A204.1 (cell line): ENCODE measurements around the gene TRERF1.

Experiments used
- FAIRE-seq: peaks from 2 replicates; lab custom pipeline; 2012; peaks lifted over from hg19 to GRCh38; lab: Jason Lieb, UNC

Gene TRERF1

DNA sequence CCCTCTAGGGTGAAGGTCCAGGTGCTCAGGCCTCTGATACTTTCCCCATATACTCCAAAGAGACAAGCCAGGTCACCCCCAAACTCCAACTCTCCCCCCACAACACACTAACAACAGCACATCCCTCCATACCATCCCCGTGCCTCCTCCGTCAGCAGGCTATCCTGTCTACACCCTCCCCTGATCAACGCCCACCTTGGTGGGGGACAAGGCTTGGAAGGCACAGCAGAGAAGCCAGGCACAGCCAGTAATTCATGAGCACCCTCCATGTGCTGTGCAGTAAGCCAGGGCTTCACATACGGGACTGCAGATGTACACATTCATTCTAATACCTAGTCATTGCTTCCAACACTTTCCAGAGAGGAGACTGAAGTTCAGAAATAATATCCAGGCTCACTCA is 57.6 kb downstream of the TRERF1 start:
- no peak for FAIRE-seq

DNA sequence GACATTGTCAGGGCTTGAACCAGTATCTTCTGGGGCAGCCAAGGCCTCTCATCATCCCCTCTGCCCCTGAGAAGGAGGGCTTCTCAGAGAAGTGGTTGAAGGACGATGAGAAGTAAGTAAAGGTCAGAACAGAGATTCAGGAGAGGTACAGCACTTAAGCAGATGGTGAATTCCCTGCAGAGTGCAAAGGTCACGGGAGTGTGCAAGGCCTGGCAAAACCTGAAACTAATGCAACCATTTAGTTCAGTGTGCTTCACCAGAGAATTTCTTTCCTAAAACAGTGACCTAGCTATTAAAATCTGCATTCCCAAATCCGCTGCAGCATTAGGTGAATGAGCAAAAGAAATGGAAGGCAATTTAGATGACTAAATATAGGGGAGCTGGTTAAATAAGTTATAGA is 58.4 kb downstream of the TRERF1 start:
- no peak for FAIRE-seq

DNA sequence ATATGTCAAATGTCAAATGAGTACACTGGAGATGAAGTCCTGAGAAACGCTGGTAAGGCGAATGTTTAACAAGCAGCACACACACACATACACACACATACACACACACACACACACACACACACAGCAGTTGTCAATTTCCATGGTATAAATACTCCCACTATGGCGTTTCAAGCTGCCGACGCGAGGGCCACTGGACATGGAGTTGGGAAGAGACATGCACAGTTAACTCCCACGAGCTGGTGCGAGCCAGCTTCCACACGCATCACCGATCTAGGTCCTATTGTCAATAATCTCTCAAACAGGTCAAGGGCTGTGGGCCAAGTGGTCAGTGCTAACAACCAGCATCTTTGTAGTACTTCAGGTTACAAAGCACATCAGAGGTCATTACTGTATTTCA is 58.9 kb downstream of the TRERF1 start:
- FAIRE-seq = no peak

GRCh38 chr6:42391441-42391840 is 60.3 kb downstream of the TRERF1 start:
- no peak for FAIRE-seq

GRCh38 chr6:42390228-42390934 is 61.3 kb downstream of the TRERF1 start:
- no peak for FAIRE-seq

DNA sequence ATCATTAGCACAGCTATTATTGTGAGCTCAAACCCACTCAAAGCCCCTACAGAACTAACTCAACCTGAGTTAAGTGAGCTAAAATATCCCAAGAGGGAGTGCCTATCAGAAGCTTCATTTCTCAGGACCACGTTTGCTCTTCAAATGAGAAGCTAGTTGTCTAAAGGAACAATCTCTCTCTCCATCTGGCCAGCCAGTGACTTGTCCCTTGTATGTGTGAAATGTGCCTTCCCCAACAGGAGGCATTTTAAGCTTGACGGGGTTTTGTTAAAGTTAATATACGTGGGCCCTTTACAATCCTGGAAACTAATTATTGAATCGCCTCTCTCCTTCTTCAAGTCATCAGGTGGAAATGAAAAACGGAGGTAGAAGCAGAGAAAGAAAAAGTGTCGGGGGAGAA is 62.0 kb downstream of the TRERF1 start:
- no peak for FAIRE-seq

- no peak for FAIRE-seq
Observed at GRCh38 chr6:42388046-42388445, 63.7 kb downstream of the TRERF1 start.

GRCh38 chr6:42387336-42387735 is 64.4 kb downstream of the TRERF1 start:
- no peak for FAIRE-seq

DNA sequence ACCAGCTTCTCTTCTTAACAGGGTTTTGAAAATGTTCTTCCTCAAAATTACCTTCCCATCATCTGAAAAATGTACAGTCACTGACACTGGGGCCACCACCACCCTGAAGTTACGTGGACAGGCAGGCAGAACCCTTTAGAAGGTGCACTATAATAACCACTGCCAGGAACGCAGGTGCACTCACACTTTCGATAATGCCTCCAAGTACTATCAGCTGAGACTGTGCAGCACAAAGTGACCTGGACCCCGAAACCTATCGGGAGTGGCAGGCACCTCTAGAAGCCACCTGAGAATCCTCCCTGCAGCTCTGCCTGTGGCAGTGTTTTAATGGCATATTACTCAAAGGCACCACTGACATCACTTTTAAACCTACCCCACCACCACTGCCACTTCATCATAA is 66.4 kb downstream of the TRERF1 start:
- FAIRE-seq = no peak

DNA sequence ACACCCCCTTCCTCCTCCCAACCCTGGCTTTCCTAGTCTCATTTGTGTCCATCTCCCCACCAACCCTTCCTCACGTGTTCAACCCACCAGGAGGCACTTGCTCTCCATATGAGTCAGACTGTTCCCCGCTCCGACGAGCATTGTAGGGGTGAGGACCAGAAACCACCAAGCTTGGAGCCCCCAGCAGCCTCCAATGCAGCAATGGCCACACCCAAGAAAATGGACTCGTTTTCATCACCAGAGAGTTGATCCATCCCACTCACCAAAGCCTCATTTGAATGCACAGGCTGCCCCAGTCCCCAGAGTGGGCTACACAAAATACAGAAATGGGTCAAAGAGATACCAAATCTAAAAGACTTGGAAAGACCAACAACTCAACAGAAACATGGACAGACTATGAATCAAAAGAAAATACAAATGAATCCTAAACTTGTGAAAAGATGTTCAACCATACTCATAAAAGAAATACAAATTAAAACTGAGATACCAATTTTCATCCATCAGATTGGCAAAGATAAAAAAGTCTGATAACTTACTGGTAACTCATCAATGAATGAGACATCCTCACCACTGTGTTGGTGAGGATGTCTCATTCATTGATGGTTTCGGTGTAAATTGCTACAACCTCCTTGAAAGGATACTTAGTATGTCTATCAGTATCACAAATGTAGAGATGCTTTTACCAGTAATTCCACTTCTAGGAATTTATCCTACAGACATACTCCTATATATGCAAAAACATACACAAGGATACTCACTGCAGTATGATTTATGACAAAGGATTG is 68.1 kb downstream of the TRERF1 start:
- no peak for FAIRE-seq

GRCh38 chr6:42381850-42382249 is 69.9 kb downstream of the TRERF1 start:
- no peak for FAIRE-seq

DNA sequence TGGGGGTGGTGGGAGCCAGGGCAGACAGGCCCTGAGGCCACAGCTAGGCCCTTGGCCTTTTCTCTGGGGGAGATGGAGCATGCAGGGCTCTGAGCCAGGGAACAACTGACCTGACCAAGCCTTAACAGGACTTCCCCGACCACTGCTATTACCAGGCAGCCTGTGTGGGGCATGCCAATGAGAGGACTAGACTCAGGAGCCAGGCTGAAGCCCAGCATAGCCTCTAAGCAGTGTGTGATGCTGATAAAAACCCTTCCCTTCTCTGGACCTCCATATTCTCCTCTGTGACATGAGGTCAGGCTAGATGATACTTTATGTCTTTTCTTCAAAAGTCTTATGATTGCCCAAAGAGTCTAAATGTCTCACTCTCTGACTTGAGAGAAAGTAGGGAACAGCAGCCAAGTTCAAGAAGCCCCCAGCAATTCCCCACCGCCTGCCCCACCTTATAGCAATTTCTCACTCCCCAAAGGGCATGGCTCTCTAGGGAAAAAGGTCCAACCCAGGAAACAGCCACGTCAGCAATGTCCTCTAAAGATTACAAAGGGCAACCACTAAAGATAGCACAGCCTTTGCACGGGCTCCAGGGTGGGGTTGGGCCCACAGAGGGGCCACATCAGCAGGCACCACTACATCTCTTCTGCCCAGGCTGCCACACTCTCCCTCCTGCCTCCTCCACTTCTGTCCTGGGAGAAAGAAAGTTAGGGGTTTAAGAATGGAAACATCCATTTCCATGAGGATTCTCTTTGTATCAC is 71.3 kb downstream of the TRERF1 start:
- no peak for FAIRE-seq

GRCh38 chr6:42378536-42378935 is 73.2 kb downstream of the TRERF1 start:
- no peak for FAIRE-seq

DNA sequence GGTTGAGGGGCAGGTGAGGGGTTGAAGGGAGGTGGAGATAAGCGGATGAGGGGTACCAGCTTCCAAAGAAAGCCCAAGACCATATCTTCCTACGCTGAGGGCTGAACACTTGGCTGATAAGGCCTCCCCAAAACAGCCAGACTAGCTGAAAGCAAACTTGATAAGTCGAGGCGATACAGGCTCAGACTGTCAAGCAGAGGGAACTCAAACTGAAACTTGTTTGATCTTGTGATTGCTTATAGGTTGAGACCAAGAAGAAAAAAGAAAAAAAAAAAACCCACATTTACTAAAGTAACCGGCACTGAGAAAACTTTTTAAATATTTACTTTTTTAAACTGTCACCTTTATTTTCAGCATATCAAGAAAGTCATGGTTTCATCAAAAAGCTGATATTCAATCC is 73.6 kb downstream of the TRERF1 start:
- FAIRE-seq = no peak

GRCh38 chr6:42375007-42375635 is 76.6 kb downstream of the TRERF1 start:
- no peak for FAIRE-seq

DNA sequence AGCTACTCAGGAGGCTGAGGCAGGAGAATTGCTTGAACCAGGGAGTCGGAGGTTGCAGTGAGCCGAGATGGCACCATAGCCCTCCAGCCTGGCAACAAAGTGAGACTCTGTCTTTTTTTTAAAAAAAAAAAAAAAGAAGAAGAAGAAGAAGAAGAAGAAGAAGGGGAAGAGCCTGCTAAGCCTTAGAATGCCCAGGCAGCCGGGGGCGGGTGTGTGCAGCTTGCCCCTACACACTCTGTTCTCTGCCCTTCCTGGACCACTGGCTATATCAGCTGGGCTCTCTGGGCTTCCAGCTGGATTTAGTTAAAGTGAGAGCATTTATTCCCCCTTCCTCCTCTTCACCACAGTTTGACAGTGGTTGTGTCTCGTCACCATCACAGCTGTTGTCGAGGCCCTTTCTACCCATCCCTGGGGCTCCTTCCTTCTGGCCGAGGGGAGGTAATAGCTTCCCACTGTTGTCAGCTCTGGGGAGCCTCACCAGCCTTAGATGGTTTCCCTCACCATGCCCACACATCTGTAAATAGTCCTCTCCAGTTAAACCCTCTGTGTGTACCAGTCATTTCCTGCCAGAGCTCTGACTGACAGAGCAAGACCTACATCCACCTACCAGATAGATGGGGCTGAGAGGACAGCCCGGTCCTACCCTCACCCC is 77.6 kb downstream of the TRERF1 start:
- no peak for FAIRE-seq

- no peak for FAIRE-seq
Observed at GRCh38 chr6:42372699-42373098, 79.0 kb downstream of the TRERF1 start.

DNA sequence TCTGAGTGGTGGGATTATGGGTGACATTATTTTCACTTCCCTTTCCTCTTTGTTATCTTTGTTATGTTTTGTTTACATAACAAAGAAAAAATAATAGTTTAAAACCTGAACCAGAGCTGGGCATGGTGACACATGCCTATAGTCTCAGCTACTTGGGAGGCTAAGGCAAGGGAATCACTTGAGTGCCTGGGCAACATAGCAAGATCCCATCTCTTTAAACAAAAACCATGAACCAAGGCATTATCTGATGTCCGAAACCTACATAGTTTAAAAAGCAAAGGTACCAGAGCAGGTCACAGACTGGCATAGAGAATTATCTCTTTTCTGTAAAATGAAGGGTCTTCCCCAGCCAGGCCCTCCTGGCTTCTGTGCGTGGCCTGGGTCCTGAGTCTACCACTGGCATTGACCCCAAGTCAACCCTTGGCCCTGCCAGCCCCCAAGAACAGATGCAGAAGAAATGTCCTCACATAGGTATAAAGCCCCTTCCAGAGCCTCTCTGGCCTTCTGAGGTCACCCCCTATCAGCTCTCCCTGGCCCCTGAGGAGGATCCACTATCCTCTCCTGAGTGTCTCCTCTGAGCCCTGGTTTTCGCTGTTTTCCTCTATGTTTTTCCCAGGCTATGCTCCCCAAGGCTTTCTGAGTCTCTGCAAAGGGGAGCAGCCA is 81.3 kb downstream of the TRERF1 start:
- FAIRE-seq = no peak

- FAIRE-seq = no peak
Observed at GRCh38 chr6:42369568-42369967, 82.2 kb downstream of the TRERF1 start.

- no peak for FAIRE-seq
Observed at GRCh38 chr6:42368181-42368580, 83.5 kb downstream of the TRERF1 start.

- FAIRE-seq = no peak
Observed at GRCh38 chr6:42367353-42368011, 84.2 kb downstream of the TRERF1 start.
